IMR-90 (cell line): ENCODE data around the gene TRIO. TPM values are rescaled to one million over a fixed set of nuclear protein-coding genes. Genes with fewer than 3 reads are reported as not detected.
A peak's percentile ranks its signal among the peaks of the same experiment; 100 is the strongest.

Source experiments
- ATAC-seq: fragments of 200-7000 bp; cut with Tn5 transposase; 2 replicates; pipeline ENCODE4 v1.9.1; 2020; ENCODE audit warnings: low read depth, mild to moderate bottlenecking, moderate library complexity
- BruUV-seq: library from RNA; stranded (reverse); fragments of 400-500 nt; replicated peaks from 2 replicates; lab custom pipeline; 2021; lab: Mats Ljungman, UMichigan
- CTCF ChIA-PET: fragments of 300-600 bp; formaldehyde crosslinking; extraction: SDS; loops from one replicate; lab custom pipeline; 2021; ENCODE audit warnings: antibody characterized with exemption; lab: Yijun Ruan, JAX
- POLR2A ChIA-PET: fragments of 300-600 bp; sonication (Branson Sonifier 250); formaldehyde crosslinking; loops from one replicate; lab custom pipeline; 2022; ENCODE audit warnings: antibody characterized with exemption; ENCODE audit not compliant: unreplicated experiment; lab: Charles Lee
- DNase-seq: peaks from one replicate; pipeline ENCODE4 v3.0.0; 2013
- H2AFZ ChIP-seq: replicated peaks from 2 replicates; pipeline ENCODE3; 2013; ENCODE audit warnings: low read length, mild to moderate bottlenecking; ENCODE audit not compliant: poor library complexity
- H2AK5ac ChIP-seq: 2 replicates; pipeline ENCODE4 v1.6.1; 2013; ENCODE audit warnings: low read depth, low read length, inconsistent platforms
- H2AK9ac ChIP-seq: replicated peaks from 2 replicates; pipeline ENCODE3; 2013; ENCODE audit warnings: mild to moderate bottlenecking, low read depth, low read length, moderate library complexity; ENCODE audit not compliant: poor library complexity
- H2BK120ac ChIP-seq: 2 replicates; pipeline ENCODE4 v1.6.1; 2013; ENCODE audit warnings: low read depth, low read length, inconsistent platforms
- H2BK15ac ChIP-seq: 3 replicates; pipeline ENCODE4 v1.6.1; 2013; ENCODE audit warnings: low read depth, low read length, inconsistent platforms
- H2BK20ac ChIP-seq: 2 replicates; pipeline ENCODE4 v1.6.1; 2013; ENCODE audit warnings: low read depth, mild to moderate bottlenecking, inconsistent platforms, low read length, moderate library complexity
- H2BK5ac ChIP-seq: 2 replicates; pipeline ENCODE4 v1.6.1; 2013; ENCODE audit warnings: mild to moderate bottlenecking, low read depth, low read length, inconsistent platforms; ENCODE audit not compliant: poor library complexity, severe bottlenecking
- H3K14ac ChIP-seq: replicated peaks from 2 replicates; pipeline ENCODE4 v1.6.1; 2013; ENCODE audit warnings: low read depth, low read length, inconsistent platforms
- H3K18ac ChIP-seq: 2 replicates; pipeline ENCODE4 v1.6.1; 2013; ENCODE audit warnings: low read depth, low read length, control low read depth
- H3K23ac ChIP-seq: 2 replicates; pipeline ENCODE4 v1.6.1; 2013; ENCODE audit warnings: low read depth, low read length, inconsistent platforms
- H3K27ac ChIP-seq: 2 replicates; pipeline ENCODE4 v1.5.1; 2013; ENCODE audit warnings: mild to moderate bottlenecking, control low read depth, low read length; ENCODE audit not compliant: insufficient read depth
- H3K27me3 ChIP-seq: 2 replicates; pipeline ENCODE4 v1.6.1; 2013; ENCODE audit warnings: low read length; ENCODE audit not compliant: control insufficient read depth, insufficient read depth
- H3K36me3 ChIP-seq: 2 replicates; pipeline ENCODE4 v1.6.1; 2013; ENCODE audit warnings: low read length, mixed read lengths; ENCODE audit not compliant: control insufficient read depth, insufficient read depth
- H3K4ac ChIP-seq: 2 replicates; pipeline ENCODE4 v1.6.1; 2013; ENCODE audit warnings: low read depth, low read length, inconsistent platforms
- H3K4me1 ChIP-seq: 2 replicates; pipeline ENCODE4 v1.6.1; 2013; ENCODE audit warnings: low read length, mixed read lengths; ENCODE audit not compliant: control insufficient read depth, insufficient read depth
- H3K4me2 ChIP-seq: 2 replicates; pipeline ENCODE4 v1.6.1; 2013; ENCODE audit warnings: low read depth, mild to moderate bottlenecking, control low read depth, low read length, moderate library complexity
- H3K4me3 ChIP-seq: 2 replicates; pipeline ENCODE4 v1.5.1; 2013; ENCODE audit warnings: low read depth, mild to moderate bottlenecking, control low read depth, low read length, moderate library complexity; ENCODE audit not compliant: insufficient read depth
- H3K56ac ChIP-seq: 2 replicates; pipeline ENCODE4 v1.6.1; 2013; ENCODE audit warnings: low read length, inconsistent platforms; ENCODE audit not compliant: insufficient read depth; ENCODE audit errors: extremely low read depth
- H3K79me1 ChIP-seq, 2 experiments: 2 replicates each; pipeline ENCODE4 v1.6.1; 2013; ENCODE audit warnings: low read length in 2 of 2, inconsistent platforms in 1 of 2, low read depth in 1 of 2
- H3K9ac ChIP-seq: 2 replicates; pipeline ENCODE4 v1.6.1; 2013; ENCODE audit warnings: low read depth, low read length, control low read depth
- H3K9me1 ChIP-seq: 2 replicates; pipeline ENCODE4 v1.6.1; 2013; ENCODE audit warnings: low read length, inconsistent platforms; ENCODE audit not compliant: insufficient read depth
- H3K9me3 ChIP-seq: 2 replicates; pipeline ENCODE4 v1.6.1; 2013; ENCODE audit warnings: low read length; ENCODE audit not compliant: control insufficient read depth, insufficient read depth
- H4K20me1 ChIP-seq: 2 replicates; pipeline ENCODE4 v1.6.1; 2013; ENCODE audit warnings: low read length, inconsistent platforms; ENCODE audit not compliant: insufficient read depth
- H4K5ac ChIP-seq: 2 replicates; pipeline ENCODE4 v1.6.1; 2013; ENCODE audit warnings: mild to moderate bottlenecking, low read depth, low read length, control low read depth
- H4K8ac ChIP-seq, 2 experiments: 2 replicates each; pipeline ENCODE4 v1.6.1; 2013; ENCODE audit warnings: low read depth in 2 of 2, low read length in 2 of 2, control low read depth in 1 of 2, inconsistent platforms in 1 of 2
- H4K91ac ChIP-seq: 2 replicates; pipeline ENCODE4 v1.6.1; 2013; ENCODE audit warnings: low read depth, low read length, inconsistent platforms; ENCODE audit not compliant: insufficient read depth
- CEBPB ChIP-seq: IDR thresholded peaks from 2 replicates; pipeline ENCODE4 v1.6.1; 2012; ENCODE audit warnings: low read depth, low read length, improper control_type of control experiment
- RFX5 ChIP-seq: IDR thresholded peaks from 2 replicates; pipeline ENCODE4 v1.8.0; 2012; ENCODE audit warnings: low read depth, mild to moderate bottlenecking, low read length, moderate library complexity
- WGBS, 2 experiments: methylation state at CpG; one replicate each; pipeline versions ENCODE4 v1.1.5 to v1.1.7; 2013; ENCODE audit warnings: missing lambda C conversion rate in 2 of 2; ENCODE audit not compliant: insufficient read length in 1 of 2; ENCODE audit errors: extremely low coverage in 2 of 2; 5-methylcytosine and 5-hydroxymethylcytosine counted together
- dilution Hi-C: fragments of 300-500 bp; cut with HindIII; formaldehyde crosslinking; loops from one replicate; pipeline ENCODE4 v1.14.3; 2018; ENCODE audit warnings: low sequenced_read_pairs; ENCODE audit not compliant: unreplicated experiment
- in situ Hi-C: fragments of 300-500 bp; cut with MboI; formaldehyde crosslinking; loops from 3 replicates; pipeline ENCODE4 v1.14.3; 2019; ENCODE audit warnings: low sequenced_read_pairs, inconsistent platforms, mixed read lengths
- intact Hi-C: fragments of 100-400 bp; cut with micrococcal nuclease; formaldehyde crosslinking; loops from 2 replicates; pipeline ENCODE4 v1.10.0; 2022
- polyA plus RNA-seq, 3 experiments: library from polyadenylated mRNA; depleted of rRNA; stranded (reverse); fragments of >200 nt; gene quantifications; 2 replicates each; pipeline ENCODE4 v1.2.3, GENCODE V29; 2012; ENCODE audit warnings: low replicate concordance in 1 of 3
- total RNA-seq: library from RNA; depleted of rRNA; stranded (reverse); fragments of >200 nt; gene quantifications from 2 replicates; pipeline ENCODE4 v1.2.3, GENCODE V29; 2012

The TRIO gene
- total and polyA plus RNA-seq, 2 of the 4 experiments (the other 2 are of a cell fraction) = 206 to 522 TPM

GRCh38 chr5:14380712-14381111 is 237.6 kb downstream of the TRIO start:
- H3K36me3 ChIP-seq = peaks cover 65% of the 10 kb centered on the region
- H2AK9ac ChIP-seq = no peak overlapping the region
- H4K20me1 ChIP-seq = peaks cover 70% of the 10 kb centered on the region
- H4K5ac ChIP-seq = 0 out of 2 replicates have a peak overlapping the region, but pooled peaks have one; percentile 18
- H3K27ac ChIP-seq = peak overlapping the region; percentile 11; the same call in 1 of the 2 replicates
- no peak overlapping the region for H3K4ac ChIP-seq
- H3K4me2 ChIP-seq = no peak overlapping the region
- H2BK5ac ChIP-seq = no peak overlapping the region
- 38% methylated on average over 2 of the region's 4 CpGs; no CpG with 5 or more reads in 1 of the 2 experiments for WGBS, 2 experiments
- in situ Hi-C loops = no loop called here
- H3K4me3 ChIP-seq = no peak overlapping the region
- H3K56ac ChIP-seq = no peak overlapping the region
- DNase-seq (no peak), ATAC-seq (no peak)
- ChIA-PET CTCF (no interaction called here), POLR2A (no interaction called here)
- H2AFZ ChIP-seq = no peak overlapping the region
- H2BK20ac ChIP-seq = no peak overlapping the region
- intact Hi-C loops = no loop called here
- peaks cover 41 to 73% of the 10 kb centered on the region in 2 experiments for H3K79me1 ChIP-seq
- H3K23ac ChIP-seq = no peak overlapping the region
- TF ChIP-seq RFX5 (no peak), CEBPB (peak; percentile 82)
- dilution Hi-C loops = no loop called here
- H3K9me3 ChIP-seq = no peaks in the 10 kb centered on the region
- no peak overlapping the region for H3K18ac ChIP-seq
- H4K91ac ChIP-seq = no peak overlapping the region
- H2BK15ac ChIP-seq = no peak overlapping the region
- H3K14ac ChIP-seq = no peak overlapping the region
- H2BK120ac ChIP-seq = no peak overlapping the region
- H3K9ac ChIP-seq = no peak overlapping the region
- H2AK5ac ChIP-seq = no peak overlapping the region
- H4K8ac ChIP-seq = no peak overlapping the region
- H3K27me3 ChIP-seq = no peaks in the 10 kb centered on the region
- BruUV-seq = no TSS peak
- H3K9me1 ChIP-seq = peaks cover 15% of the 10 kb centered on the region
- peaks cover 12% of the 10 kb centered on the region for H3K4me1 ChIP-seq
